NB4 (cell line): ENCODE data around the gene SQOR.

Experiments
- MAX ChIP-seq: IDR thresholded peaks from 2 replicates; pipeline ENCODE4 v1.6.1; 2011; ENCODE audit warnings: low read depth, low read length
- TF ChIP-seq, protein P1 (sequence below): IDR thresholded peaks from one replicate; pipeline ENCODE4 v1.5.1; 2012; ENCODE audit warnings: low read depth, low read length

DNA sequence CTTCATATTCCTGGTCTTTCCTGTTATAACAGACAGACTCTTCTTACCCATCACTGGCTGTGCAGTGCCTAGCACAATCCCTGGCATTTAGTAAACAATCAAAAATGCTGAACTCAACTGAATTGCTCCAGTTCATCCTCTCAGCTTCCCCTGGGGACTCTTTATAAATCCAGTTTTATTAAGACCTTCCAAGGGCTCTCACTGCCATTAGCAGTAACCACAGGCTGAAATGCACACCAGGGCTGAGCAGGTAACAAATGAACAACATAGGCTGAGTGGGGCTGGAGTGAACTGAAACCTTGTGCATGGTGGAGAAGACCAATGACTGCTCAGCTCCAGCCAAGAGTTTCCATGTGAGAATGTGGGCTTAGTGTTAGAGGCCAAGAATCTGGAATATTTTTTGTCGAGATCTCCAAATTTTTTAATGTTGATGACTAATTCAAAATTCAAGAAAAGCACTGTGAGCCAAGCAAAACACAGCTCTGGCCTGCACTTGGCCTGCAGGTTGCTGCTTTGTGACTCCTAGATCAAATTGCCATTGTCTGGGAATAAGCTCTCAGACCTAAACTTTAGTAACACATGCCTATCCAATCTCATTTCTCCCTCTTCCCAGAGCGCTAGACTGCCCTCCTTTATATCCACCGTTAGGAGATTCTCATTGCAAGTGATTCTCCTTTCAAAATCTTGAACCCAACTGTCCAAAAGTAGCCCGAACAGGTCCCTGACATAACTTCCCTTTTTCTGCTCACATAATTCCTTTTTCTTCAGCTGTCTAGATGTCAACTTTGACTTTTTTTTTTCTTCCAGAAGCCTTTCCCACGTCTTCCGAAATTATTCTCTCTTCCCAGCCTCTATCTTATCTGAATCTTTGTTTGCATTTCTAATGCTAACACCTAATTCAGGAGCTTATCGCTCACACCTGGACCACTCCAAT lies 7.4 kb downstream of the SQOR start:
- TF ChIP-seq, protein P1, sequence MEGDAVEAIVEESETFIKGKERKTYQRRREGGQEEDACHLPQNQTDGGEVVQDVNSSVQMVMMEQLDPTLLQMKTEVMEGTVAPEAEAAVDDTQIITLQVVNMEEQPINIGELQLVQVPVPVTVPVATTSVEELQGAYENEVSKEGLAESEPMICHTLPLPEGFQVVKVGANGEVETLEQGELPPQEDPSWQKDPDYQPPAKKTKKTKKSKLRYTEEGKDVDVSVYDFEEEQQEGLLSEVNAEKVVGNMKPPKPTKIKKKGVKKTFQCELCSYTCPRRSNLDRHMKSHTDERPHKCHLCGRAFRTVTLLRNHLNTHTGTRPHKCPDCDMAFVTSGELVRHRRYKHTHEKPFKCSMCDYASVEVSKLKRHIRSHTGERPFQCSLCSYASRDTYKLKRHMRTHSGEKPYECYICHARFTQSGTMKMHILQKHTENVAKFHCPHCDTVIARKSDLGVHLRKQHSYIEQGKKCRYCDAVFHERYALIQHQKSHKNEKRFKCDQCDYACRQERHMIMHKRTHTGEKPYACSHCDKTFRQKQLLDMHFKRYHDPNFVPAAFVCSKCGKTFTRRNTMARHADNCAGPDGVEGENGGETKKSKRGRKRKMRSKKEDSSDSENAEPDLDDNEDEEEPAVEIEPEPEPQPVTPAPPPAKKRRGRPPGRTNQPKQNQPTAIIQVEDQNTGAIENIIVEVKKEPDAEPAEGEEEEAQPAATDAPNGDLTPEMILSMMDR = no peak
- TF ChIP-seq MAX = no peak
